OCI-LY1 (cell line): ENCODE data around the gene ARHGEF10L.

ENCODE experiments used
- H2AFZ ChIP-seq: fragments of 200-600 bp; sonication (generic), shearing (Covaris generic); 2 replicates; pipeline ENCODE4 v1.6.0; 2014; ENCODE audit warnings: antibody characterized with exemption, mild to moderate bottlenecking, low read length
- H3F3A ChIP-seq: fragments of 200-600 bp; sonication (generic), shearing (Covaris generic); 2 replicates; pipeline ENCODE4 v1.6.0; 2014; ENCODE audit warnings: mild to moderate bottlenecking, antibody characterized with exemption, low read length, moderate library complexity; ENCODE audit not compliant: insufficient read depth
- H3K27ac ChIP-seq: fragments of 200-600 bp; sonication (generic); 2 replicates; pipeline ENCODE4 v1.5.1; 2014; ENCODE audit warnings: low read length, mixed run types, mild to moderate bottlenecking, low read depth; ENCODE audit not compliant: poor library complexity, severe bottlenecking
- H3K27me3 ChIP-seq: fragments of 200-600 bp; sonication (generic); 2 replicates; pipeline ENCODE4 v1.6.0; 2014; ENCODE audit warnings: antibody characterized with exemption, mild to moderate bottlenecking, low read length, moderate library complexity; ENCODE audit not compliant: insufficient read depth
- H3K36me3 ChIP-seq: fragments of 200-600 bp; sonication (generic); 2 replicates; pipeline ENCODE4 v1.6.1; 2014; ENCODE audit warnings: mild to moderate bottlenecking, antibody characterized with exemption, low read length, moderate library complexity, mixed read lengths; ENCODE audit not compliant: insufficient read depth
- H3K4me1 ChIP-seq: fragments of 200-600 bp; sonication (generic); 2 replicates; pipeline ENCODE4 v1.5.1; 2014; ENCODE audit warnings: mild to moderate bottlenecking, low read length, moderate library complexity; ENCODE audit not compliant: insufficient read depth, severe bottlenecking
- H3K4me2 ChIP-seq: fragments of 200-600 bp; sonication (generic), shearing (Covaris generic); 2 replicates; pipeline ENCODE4 v1.6.1; 2014; ENCODE audit warnings: low read length
- H3K4me3 ChIP-seq: fragments of 200-600 bp; sonication (generic); 2 replicates; pipeline ENCODE4 v1.5.1; 2014; ENCODE audit warnings: low read length, low read depth, mild to moderate bottlenecking, mixed read lengths; ENCODE audit not compliant: poor library complexity, severe bottlenecking
- H3K79me2 ChIP-seq: fragments of 200-600 bp; shearing (Covaris generic); 2 replicates; pipeline ENCODE4 v1.6.1; 2016; ENCODE audit warnings: mixed run types, low read length, mixed read lengths; ENCODE audit not compliant: insufficient read depth
- H3K9ac ChIP-seq: fragments of 200-600 bp; sonication (generic), shearing (Covaris generic); 2 replicates; pipeline ENCODE4 v1.6.1; 2014; ENCODE audit warnings: mild to moderate bottlenecking, low read length, mixed read lengths
- H3K9me2 ChIP-seq: fragments of 200-600 bp; sonication (generic), shearing (Covaris generic); 2 replicates; pipeline ENCODE4 v1.6.1; 2014; ENCODE audit warnings: low read depth, mild to moderate bottlenecking, low read length, mixed read lengths
- H3K9me3 ChIP-seq: fragments of 200-600 bp; shearing (Covaris generic); 2 replicates; pipeline ENCODE4 v1.6.1; 2014; ENCODE audit warnings: low read length, mixed read lengths
- H4K20me1 ChIP-seq: fragments of 200-600 bp; sonication (generic), shearing (Covaris generic); 2 replicates; pipeline ENCODE4 v1.6.0; 2016; ENCODE audit warnings: mild to moderate bottlenecking, low read length; ENCODE audit not compliant: insufficient read depth
- CTCF ChIP-seq: fragments of 200-600 bp; sonication (generic), shearing (Covaris generic); IDR thresholded peaks from 2 replicates; pipeline ENCODE4 v1.5.1; 2017; ENCODE audit warnings: mild to moderate bottlenecking, antibody characterized with exemption, low read length, moderate library complexity, mixed read lengths
- EZH2 ChIP-seq: fragments of 200-600 bp; sonication (generic), shearing (Covaris generic); IDR thresholded peaks from 2 replicates; pipeline ENCODE4 v1.8.0; 2017; ENCODE audit warnings: borderline replicate concordance, mixed run types, mild to moderate bottlenecking, antibody characterized with exemption, low read length, moderate library complexity, mixed read lengths

Gene ARHGEF10L

GRCh38 chr1:17563494-17564281, 24.2 kb downstream of the ARHGEF10L start:
- Histone ChIP-seq H3F3A (no peaks in the 10 kb centered on the region), H2AFZ (no peak overlapping the region), H3K9ac (no peak overlapping the region), H3K9me3 (no peaks in the 10 kb centered on the region), H3K4me3 (no peak overlapping the region), H3K36me3 (no peaks in the 10 kb centered on the region), H3K27me3 (no peaks in the 10 kb centered on the region), H3K79me2 (no peaks in the 10 kb centered on the region), H3K4me1 (no peaks in the 10 kb centered on the region), H3K9me2 (no peaks in the 10 kb centered on the region), H3K4me2 (no peak overlapping the region), H3K27ac (no peak overlapping the region), H4K20me1 (no peaks in the 10 kb centered on the region)
- TF ChIP-seq CTCF (no peak), EZH2 (no peak)

- TF ChIP-seq EZH2 (no peak), CTCF (no peak)
- no peaks in the 10 kb centered on the region for H3K9me3 ChIP-seq
- no peak overlapping the region for H3K27ac ChIP-seq
- no peaks in the 10 kb centered on the region for H3F3A ChIP-seq
- no peak overlapping the region for H3K9ac ChIP-seq
- no peaks in the 10 kb centered on the region for H3K4me1 ChIP-seq
- no peak overlapping the region for H3K4me2 ChIP-seq
- H2AFZ ChIP-seq, result no peak overlapping the region
- no peaks in the 10 kb centered on the region for H4K20me1 ChIP-seq
- no peaks in the 10 kb centered on the region for H3K27me3 ChIP-seq
- no peaks in the 10 kb centered on the region for H3K36me3 ChIP-seq
- no peaks in the 10 kb centered on the region for H3K79me2 ChIP-seq
- no peak overlapping the region for H3K4me3 ChIP-seq
- no peaks in the 10 kb centered on the region for H3K9me2 ChIP-seq
Measured at GRCh38 chr1:17564458-17565393, 25.2 kb downstream of the ARHGEF10L start.

GRCh38 chr1:17565461-17566252, 26.2 kb downstream of the ARHGEF10L start:
- TF ChIP-seq CTCF, result no peak
- no peak for TF ChIP-seq EZH2
- Histone ChIP-seq H3K79me2 (no peaks in the 10 kb centered on the region), H4K20me1 (no peaks in the 10 kb centered on the region), H3K4me3 (no peak overlapping the region), H2AFZ (no peak overlapping the region), H3K27ac (no peak overlapping the region), H3K4me1 (no peaks in the 10 kb centered on the region), H3K9me3 (no peaks in the 10 kb centered on the region), H3K9ac (no peak overlapping the region), H3F3A (no peaks in the 10 kb centered on the region), H3K36me3 (no peaks in the 10 kb centered on the region), H3K27me3 (no peaks in the 10 kb centered on the region), H3K4me2 (no peak overlapping the region), H3K9me2 (no peaks in the 10 kb centered on the region)
